Measurements from ENCODE around the gene POTEM.
"Not testable (repeated sequence)": the region's sequence is repeated elsewhere in the genome, so short reads cannot be mapped to it uniquely, and the experiment has no call there.

GRCh38 chr14:19011029-19011428 lies 43.8 kb downstream of the POTEM start:
- TF ChIP-seq EZH2phosphoT487 (conservative IDR thresholded peaks at IDR 0.05; ENCODE audit: low read length); CTCF (IDR thresholded peaks at IDR 0.05; ENCODE audit: insufficient read depth, low read length, poor library complexity, severe bottlenecking): not testable (repeated sequence)
